Central memory CD4-positive, alpha-beta T cell (primary cell): ENCODE results near the gene CRTC3.

Source experiments
- DNase-seq: peaks from one replicate; pipeline ENCODE4 v3.0.0; 2022

CRTC3 gene

DNA sequence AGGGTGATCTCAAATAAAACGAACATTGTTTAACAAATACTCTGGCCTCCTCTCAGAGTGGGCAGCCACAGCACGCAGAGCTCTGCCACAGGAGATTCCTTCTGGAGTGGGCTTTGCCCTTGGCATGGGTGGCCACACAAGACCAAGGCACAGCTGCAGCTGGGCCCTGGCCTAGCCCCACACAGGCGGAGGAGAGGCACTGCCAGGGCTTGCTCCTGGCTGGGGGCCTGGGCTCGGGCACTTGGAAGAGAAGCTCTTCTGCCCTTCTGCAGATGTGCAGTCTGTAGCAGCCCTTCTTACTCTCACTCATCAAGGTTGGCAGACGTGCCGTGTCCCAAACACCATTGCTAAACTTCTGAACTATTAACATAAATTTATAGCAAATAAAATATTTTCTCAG is 67.2 kb downstream of the CRTC3 start:
- DNase-seq, result no peak

DNA sequence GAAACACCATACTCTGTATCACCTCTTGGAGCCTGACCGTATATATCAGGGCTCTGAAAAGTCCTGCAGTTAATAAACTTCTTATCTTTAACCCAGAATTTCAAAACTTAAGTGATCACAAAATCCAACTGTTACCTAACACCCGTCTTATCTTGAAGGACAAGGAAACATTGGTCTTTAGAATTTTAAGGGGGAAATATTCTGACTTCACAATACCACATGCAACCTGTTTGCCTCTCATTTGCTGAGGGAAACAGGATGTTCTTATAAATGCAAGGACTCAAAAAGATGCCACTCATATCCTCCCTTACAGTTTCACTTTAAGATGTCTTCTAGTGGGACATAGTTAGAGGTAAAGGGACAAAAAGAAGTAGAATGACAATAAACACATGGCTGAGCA is 67.9 kb downstream of the CRTC3 start:
- peak; percentile 48 for DNase-seq

DNA sequence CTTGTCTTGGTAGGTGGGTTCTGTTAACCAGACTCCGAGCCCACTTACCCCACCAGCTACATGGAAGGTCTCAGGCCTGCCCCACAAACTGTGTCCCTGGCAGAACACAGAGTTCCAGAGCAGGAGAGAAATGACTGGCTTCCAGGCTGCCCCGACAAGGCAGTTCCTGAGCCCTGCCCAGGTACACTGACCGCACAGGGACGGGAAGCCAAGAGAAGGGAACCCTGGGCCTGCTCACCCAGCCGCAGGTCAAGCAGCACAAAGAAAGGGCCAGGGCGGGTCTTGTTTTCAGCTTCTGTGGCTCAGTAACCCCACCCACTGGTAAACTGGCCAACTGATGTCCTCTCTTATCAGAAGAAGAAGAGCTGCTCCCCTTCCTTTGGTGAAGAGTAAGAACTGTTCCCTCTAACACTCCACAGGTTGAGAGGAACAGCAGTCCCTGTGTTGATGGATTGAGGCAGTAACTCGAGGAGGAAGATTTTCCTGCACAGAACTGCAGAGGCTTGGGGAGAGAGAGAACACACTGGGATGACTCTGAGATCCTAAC is 68.4 kb downstream of the CRTC3 start:
- no peak for DNase-seq

DNA sequence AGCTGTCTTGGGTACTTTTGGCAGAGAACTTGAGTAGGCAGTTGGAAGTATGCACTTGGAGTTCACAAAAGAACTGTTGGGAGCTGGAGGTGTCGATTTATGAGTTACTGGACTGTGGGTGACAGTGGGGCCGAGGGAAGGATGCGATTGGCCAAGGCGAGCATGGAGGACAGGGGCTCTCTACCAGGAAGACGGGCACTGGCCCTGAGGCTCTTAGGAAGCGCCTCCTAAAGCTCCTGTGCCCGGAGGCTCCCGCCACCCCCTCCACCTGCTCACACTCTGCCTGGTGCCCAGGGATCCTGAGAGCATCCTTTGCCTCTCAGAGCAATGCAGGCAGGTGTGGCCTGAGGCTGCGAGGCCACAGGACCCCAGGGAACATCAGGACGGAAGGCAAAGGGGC is 69.0 kb downstream of the CRTC3 start:
- no peak for DNase-seq

DNA sequence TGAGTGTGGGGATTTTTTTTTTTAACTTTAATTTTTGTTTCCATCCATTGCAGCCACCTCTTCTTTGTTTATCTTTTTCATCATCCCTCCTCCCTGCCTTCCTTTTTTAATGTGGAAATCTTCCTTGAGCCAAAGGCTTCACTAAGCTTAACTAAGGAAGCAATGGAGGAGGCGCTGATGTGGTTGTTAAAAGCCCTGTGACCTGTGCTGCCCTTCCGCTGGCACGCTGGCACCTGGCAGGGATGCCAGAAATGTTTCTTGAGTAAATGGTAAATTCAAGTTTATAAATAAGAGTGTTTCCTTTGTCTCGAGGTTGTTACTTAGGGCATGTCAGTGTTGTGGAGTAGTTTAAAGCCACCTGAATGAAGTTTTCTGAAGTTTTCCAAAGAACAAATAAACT is 69.4 kb downstream of the CRTC3 start:
- no peak for DNase-seq

DNA sequence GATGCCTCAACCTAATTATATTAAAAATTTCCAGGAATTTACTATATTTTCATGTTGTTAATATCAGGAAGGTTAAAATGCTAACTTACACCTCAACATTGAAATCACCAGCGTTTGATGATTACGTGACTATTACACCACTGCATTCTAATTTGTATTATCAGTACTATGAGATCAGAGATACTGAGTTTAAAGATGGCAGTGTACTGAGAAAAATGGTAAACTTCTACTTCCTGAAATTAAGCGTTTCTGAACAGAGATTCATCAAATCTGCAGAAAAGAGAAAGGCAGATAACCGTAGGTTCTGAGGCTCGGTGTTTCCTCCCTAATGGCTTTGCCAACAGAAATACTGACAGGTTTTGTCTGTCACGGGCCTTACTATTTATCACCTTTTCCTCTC is 69.9 kb downstream of the CRTC3 start:
- no peak for DNase-seq

DNA sequence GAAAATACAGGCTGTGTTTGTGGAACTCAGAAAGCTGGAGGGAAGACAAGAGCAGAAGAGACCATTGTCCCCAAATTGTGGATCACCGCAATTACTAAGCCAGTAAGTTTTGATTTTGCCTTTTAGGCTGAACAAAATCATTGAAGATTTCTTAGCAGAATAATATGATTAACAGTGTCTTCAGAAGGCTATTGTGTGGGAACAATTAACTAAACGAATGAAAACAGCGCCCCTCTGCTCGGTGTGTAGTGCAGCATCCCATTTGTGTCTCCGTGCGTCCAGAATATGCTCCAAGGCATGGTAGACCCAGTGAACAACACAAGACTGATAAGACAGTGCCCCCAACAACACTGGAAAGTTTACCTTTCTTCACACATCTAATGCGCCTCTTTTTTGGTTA is 71.2 kb downstream of the CRTC3 start:
- DNase-seq, result no peak

DNA sequence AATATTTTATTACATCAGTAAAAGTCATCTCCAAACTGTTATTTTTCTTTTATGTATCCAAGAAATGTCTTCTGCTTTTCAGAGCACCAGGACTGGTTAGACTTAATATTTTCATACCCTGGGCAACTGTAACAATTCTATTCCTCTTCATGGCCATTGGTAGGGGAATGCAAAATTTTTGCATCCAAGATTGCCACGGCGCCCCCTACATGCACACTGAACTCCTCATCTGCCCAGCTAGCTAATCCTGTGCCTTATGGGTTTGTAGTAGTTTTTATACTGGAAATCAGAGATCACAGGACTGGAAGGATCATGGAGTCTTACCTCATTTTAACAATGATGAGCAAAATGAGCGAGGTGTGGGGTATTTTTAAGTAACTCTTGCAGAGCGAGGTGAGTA is 74.2 kb downstream of the CRTC3 start:
- DNase-seq, result peak; percentile 26

DNA sequence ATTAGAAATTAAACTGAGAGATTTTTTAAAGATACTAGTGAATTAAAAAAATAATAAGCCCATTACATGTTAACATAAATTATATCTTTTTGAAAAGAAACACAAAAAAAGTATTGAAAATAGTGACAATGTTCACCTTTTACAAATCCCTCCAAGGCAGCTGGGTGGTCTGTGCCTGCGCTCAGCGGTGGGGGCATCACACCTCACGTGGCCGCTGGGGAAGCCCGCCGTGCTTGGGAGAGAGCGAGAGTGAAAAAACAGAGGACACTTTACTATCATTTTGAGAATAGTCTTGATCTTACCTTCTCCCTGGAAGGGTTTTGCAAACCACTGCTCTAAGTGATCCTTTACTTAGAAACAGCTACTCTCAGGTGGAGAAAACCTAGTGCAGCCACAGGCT is 76.9 kb downstream of the CRTC3 start:
- DNase-seq, result no peak

DNA sequence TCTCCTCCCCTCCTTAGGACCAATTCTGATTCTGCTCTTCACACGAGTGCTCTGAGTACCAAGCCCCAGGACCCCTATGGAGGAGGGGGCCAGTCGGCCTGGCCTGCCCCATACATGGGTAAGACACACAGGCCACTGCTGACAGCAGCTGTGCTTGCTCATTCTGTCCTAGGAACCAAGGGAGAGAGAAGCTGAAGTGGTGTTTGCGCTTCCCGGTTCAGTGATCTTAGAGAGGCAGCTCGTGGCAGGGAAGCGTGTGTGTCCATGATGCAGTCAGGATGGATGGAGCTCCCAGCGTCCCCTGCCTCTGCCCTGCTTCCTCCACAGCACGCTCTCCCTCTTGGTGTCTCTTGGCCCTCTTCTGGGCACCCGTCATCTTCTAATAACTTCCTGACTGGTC is 77.6 kb downstream of the CRTC3 start:
- no peak for DNase-seq

DNA sequence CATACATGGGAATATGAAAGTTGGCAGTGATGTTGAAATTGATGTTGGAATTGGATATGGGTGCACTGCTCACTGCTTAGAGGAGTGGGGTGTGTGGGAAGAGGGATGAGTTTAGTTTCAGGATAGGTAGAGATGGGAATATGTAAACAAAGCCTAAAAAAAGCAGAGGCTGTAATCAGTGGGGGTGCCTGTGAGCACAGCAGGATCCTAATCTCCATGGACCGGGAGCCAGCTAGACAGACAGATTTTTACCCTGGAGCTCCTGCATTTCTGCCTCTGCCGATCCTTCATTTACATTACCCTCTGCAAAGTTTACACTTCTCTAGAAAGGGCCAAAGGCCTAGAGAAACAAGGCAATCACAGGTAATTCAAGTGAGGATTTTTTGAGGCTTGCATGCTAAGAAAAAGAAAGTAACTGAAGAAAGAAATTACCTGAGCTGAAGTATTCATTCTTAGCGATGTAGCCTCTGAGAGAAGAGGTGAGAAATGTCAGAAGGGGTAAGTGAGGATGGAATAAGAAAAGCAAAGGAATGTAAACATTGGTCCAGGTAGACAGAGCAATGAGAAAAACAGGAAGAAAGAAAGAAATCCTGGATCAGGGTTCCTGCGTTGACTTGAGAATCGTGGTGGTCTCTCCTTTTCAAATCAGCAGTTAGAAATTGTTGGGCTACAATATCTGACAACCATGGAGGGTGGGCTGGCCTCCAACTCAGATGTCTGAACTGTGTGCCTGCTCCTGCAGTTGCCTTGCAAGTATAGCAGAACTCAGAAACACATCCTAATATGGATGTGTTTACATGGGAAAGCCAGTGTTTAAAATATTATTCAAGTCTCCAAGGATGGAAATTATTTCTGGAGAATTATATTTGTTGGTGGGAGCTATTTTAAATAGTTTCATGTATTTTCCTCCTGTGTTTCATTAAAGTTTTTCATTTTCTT is 79.8 kb downstream of the CRTC3 start:
- no peak for DNase-seq

DNA sequence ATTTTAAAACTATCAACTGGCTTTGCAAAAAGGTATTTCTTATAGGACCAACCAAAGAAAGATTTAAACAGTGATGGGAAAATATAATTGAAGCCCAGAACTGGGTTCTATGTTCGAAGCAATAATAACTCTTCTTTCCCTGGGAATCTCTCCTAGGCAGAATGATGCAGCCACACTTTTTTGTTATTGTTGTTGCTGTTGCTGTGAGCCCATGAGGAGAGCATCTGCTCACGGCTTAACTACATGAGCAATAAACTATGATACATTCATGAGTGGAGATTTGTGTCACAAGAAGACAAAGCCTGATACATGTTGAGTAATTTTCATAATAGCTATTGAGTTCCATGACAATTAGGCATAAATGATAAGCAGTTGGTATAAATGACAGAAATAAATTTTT is 80.5 kb downstream of the CRTC3 start:
- DNase-seq, result no peak

DNA sequence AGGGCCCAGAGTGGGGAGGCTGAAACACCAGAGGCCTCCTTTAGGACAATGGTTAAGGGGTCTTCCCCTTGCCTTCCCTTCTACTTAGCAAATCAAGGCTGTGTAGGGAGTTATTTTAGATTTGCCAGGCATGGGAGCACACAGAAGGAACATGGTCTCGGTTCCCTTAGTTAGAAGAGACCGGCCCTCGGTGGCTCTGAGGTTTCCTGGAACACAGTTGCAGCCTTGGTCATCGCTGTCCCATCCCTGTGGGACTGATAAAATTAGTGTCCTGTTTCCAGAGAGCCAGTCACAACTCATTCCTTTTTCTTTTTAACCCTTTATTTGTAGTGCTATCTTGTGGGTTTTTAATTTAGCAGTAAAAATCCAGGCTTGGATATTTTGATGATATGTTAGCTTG is 81.4 kb downstream of the CRTC3 start:
- DNase-seq, result no peak

DNA sequence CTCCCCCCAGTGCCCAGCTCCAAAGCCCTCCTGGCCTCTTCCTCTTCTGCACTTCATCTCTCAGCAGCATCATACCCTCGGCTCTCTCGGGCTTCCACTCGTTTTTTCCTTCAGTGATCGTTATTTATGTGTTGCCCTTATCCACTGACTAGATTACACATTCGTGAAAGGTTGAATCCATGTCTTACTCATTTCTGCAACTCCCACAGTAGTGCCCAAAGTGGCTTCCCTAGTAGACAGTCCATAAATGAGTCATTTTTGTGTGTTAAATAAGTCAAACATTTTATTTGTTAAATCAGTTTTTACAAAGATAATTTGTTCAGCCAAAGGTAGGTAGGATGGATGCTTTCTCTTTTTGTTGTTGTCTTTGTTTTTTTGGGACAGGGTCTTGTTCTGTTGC is 87.4 kb downstream of the CRTC3 start:
- DNase-seq, result no peak

DNA sequence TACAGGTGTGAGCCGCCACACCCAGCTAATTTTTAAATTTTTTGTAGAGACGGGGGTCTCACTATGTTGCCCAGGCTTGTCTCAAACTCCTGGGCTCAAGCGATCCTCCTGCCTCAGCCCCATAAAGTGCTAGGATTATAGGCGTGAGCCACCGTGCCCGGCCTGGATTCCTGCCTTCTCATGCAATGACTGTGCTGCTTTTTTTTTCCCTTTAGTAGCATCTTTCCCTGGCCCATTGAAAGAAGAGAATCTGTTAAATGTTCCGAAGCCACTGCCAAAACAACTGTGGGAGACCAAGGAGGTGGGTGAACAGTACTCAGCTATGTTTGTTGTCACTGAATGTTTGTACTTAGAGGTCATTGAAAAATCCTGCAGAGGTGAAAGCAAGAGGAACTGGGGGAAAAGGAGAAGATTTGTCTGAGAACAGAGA is 88.0 kb downstream of the CRTC3 start:
- DNase-seq, result no peak

DNA sequence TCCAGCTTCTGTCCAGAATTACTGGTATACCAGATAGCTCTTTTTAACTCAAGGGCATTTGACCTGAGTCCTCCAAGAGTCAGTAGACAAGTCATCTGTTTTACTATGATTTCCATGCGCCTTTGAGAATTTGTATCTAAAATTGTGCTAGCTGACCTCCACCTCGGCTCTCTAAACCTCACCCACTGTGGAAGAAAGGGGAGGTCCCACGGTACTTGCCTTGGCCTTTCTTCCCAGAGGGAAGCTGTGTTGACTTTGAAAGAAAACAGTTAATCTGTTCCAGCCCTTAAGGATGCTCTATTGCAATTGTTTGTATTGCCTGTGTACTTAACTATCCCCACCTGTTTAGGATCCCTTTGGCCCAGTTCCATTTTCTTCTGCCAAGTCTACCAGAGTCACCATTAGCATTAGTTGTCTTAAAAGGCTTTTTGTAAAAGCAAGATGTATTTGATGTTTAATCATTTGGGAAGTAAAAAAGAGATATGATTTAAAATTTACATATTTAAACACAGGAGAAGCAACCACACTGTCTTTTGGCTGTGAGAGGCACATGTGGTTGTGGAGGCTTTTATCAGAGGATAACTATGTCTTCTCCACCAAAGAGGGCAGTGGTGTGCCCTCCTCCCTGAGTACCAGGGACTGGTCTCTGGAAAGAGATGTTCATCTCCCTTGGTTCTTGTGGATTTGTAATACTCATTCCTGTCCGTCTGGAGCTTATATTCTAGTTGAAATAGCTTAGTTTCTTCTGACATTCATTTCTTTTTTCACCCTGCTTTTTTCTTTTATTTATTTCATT is 88.8 kb downstream of the CRTC3 start:
- DNase-seq, result no peak

DNA sequence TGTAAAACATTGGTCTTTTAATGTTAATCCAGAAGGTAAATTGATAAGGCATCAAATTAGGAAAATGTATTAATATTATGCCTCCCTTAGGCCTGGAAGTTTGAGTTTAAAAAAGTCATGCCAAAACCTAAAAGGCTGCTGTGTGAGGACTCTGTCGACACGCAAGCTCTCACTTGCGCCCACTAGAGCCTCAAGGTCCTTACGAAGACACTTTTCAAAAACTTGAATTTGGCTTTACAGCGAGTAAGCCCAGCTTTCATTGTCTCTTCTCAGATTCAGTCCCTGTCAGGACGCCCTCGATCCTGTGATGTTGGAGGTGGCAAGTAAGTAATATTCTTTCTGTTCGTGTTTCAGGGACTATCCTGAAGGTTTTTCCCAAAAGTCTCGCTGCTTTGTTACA is 89.7 kb downstream of the CRTC3 start:
- DNase-seq, result no peak

DNA sequence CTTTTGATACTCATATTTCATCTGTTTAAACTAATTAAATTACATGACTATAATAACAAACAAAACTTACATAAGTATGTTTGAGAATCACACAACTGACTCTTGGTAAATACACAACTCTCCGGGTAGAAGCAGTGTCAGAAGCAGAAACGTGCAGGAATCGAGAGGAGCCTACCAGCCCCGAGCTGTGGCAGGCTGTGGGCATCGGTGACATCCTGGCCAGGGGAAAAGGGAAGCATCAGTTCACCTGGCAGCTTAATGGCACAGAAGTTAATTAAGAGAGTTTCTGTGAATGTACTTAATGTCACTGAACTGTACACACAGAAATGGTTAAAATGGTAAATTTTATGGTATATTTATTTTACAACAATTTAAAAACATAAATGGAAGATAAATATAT is 90.2 kb downstream of the CRTC3 start:
- no peak for DNase-seq

DNA sequence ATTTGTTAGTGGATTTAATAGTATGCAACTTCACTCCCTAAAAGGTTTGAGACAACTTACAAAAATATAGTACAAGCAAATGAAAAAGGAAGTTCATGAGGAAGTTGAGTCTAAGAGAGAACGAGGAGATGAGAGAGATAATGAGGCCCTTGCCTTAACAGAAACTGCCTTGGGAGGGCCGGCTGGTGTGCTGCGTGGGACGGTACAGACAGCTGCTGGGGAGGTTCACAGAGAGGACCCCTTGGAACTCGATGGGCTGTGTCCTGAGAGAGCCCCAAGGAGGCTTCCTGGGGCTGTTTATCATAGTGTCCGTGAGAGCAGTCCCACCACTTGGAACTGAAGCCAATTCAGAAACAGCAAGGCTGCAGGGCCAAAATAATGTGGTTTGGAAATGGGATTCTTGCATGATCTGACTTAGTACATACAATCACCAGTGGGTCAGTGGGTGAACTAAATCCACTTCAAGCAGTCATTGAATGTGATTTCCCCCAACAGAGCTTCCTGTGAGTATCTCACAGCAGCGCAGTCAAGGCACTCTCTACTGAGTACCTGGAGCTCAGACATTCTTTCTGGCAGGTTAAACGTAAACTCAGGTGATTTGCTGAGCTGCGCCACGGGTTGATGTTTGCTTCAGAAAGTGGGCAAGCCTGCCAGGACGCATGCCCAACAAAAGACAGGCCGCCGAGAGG is 90.8 kb downstream of the CRTC3 start:
- peak; percentile 24 for DNase-seq

DNA sequence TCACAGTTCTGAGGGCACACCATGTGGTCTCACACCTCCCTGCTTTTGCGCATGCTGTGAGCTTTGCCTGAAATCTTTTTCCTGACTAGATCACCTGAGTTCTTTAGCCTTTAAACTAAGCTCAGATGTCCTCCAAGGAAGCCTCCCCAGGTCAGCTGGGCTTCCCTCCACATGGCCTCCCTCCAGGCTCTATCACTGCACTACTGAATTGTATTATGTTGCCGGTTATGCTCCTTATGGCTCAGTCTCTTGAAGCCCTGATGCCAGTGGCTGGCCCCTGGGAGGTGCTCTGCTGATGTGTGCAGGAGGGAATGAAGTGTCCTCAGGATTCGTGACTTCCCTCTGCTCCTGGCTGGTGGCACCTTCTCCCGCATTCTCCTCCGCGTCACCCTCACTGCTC is 94.1 kb downstream of the CRTC3 start:
- DNase-seq, result no peak

DNA sequence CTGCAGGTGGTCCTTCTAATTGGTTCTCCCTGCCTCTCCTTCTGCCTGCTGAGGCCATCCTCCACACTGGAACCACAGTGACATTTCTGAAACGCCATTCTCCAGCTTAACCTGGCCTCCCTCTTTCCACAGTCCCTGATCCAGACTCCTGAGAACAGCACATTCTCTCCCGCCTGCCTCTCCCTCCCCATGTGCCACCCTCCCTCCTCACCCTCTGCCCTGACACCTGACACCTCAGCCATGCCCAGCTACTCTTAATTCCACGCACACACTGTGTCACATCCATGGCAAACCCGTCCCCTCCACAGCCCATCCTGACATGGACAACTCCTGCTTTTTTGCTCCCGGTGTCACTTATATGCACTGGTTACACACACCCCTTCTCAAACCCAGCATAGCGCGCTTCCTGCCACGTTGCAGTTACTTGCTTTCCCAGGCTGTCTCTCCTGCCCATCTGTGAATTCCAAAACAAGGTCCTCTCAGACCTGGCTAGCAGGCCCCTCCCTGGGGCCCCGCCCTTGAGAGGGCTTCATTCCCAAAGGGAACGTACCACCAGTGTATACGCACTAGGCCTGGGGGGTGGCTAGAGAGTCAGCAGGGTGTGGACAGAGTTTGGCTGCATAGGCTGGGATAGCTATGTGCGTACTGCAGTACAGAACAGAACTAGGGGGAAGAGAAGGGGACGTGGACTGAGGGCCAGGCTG is 94.7 kb downstream of the CRTC3 start:
- DNase-seq, result no peak

DNA sequence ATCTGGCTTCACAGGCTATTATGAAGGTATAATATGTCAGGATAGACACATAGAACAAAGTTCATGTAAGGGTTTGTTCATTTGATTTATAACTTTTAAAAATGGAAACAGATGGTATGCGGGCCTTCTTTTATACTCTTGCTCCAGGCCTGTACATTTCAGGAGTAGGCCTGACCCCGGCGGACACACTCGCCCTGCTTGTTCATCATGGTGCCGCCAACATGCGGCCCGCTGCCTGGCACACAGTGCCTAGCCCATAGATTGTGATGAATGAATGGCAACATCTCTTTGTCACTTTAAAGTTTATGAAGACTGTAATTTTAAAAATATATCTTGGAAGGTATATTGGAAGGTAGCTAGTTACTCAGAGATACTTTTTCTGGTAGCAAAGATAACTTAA is 95.3 kb downstream of the CRTC3 start:
- no peak for DNase-seq

DNA sequence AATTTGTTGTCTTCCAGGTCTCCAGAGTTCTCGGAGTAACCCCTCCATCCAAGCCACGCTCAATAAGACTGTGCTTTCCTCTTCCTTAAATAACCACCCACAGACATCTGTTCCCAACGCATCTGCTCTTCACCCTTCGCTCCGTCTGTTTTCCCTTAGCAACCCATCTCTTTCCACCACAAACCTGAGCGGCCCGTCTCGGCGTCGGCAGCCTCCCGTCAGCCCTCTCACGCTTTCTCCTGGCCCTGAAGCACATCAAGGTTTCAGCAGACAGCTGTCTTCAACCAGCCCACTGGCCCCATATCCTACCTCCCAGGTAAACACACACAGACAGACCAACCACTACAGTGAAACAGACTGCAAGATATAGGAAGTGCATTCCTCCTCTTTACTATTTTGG is 99.5 kb downstream of the CRTC3 start:
- DNase-seq, result no peak
